GM19463 (cell line): ENCODE data around the gene BCAP31.
"Not testable (repeated sequence)": the region's sequence is repeated elsewhere in the genome, so short reads cannot be mapped to it uniquely, and the experiment has no call there.

Experiments
- ATAC-seq: cut with Tn5 transposase; IDR thresholded peaks from one replicate; pipeline ENCODE4 v1.9.1; 2021; ENCODE audit warnings: mild to moderate bottlenecking, moderate library complexity; ENCODE audit not compliant: unreplicated experiment

BCAP31 gene

DNA sequence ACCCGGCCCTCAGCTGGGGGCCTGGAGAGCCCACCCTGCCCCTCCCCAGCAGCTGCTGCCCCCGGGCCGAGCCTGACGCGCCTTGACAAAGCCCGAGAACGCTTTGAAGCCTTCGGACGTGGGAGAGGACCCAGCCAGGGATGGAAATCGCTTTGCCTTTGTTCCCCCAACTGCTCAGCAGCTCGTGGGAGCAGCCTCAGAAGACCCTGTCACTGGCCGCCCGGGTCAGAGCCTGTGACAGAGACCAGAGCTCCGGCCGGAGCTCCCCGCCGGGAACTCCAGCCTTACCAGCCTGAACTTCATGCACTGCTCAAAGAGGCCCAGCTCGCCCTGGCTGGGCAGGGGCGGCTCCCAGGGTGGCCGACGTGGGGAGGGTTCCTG, 39.0 kb downstream of the BCAP31 start:
- no peak for ATAC-seq

DNA sequence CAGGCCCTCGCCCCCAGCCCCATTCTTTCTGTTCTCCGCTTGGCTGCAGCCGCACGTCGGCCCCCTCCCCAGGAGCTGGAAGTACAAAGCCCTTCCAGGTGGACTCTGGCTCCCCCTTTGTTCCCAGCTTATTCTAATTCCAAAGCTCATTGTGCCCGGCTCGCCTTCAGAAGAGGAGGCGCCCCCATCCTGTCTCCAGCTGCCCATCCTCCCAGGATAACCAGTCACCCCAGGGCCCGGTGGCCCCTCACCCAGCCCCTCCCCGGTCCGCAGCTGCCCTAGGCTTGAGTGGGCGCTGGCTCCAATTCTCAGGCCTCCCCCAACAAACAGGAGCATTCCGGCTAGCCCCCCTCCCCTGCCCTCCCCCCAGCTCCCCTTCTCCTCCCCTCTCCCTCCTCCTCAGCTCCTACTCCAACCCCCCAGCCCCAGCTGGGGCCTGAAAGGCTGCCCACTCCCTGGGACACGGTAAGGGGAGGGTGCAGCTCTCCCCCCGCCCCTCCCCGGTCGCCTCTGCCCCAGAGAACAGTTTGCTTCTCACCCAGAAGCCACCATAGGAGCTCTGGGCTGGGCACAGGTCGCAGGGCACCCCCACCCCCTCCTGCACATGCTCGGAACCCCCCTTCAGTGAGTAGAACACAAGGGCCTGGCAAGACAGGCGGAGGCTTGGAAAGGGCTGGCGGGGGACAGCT, 39.6 kb downstream of the BCAP31 start:
- no peak for ATAC-seq

DNA sequence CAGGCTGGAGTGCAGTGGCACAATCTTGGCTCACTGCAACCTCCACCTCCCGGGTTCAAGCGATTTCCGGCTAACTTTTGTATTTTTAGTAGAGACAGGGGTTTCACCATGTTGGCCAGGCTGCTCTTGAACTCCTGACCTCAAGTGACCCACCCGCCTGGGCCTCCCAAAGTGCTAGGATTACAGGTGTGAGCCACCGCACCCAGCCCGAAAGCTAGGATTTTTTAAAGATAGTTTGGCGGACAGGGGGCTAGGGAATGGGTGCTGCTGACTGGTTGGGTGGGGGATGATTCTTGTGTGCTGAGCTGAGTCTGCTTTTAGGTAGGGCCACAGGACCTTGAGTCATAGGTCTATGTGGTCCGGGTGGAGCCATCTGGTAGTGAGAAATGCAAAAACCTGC, 40.7 kb downstream of the BCAP31 start:
- not testable (repeated sequence) for ATAC-seq

DNA sequence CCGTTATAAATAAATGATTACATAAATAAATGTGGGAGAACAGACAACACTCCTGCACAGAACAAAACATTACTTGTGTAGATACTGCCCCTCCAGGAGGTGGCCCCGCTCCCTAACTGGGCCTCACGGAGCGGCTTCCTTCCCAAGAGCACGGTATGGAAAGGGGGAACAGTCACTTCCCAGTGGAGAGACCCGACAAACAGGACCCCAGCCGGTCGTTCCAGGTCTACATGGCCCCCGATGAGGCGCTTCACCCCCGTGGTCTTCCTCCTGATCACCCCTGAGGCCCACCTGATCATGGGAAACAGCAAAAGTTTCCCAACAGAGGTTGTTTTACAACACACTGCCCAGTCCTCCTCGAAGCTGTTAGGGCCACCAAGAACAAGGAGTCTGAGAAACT, 43.0 kb downstream of the BCAP31 start:
- ATAC-seq: no peak

DNA sequence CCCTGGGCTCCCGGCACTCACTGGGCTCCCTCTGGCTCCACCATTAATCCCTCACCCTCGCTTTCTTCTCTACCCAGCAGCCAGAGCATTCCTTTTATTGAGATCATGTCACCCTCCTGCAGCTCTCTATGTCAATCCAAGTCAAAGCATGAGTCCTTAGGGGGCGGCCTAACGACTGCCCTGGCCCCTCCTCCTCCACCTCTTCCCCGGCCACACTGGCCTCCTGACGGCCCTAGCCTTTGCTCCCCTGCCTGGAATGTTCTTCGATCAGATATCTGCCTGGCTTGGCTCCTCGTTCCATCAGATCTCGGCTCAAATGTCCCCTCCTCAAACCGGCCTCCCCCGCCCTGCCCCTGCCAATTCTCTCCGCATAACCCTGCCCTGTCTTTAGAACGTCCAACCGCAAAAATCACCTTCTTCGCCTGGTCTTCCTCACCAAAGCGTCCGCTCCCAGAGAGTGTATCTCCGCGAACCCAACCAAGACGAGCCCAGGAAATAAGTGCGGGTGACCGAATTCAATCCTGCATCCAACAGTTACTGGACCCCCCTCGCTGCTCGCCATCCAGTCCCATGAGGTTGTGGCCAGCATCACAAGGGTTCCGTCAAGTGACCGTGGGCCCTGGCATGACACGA, 49.9 kb downstream of the BCAP31 start:
- no peak for ATAC-seq

DNA sequence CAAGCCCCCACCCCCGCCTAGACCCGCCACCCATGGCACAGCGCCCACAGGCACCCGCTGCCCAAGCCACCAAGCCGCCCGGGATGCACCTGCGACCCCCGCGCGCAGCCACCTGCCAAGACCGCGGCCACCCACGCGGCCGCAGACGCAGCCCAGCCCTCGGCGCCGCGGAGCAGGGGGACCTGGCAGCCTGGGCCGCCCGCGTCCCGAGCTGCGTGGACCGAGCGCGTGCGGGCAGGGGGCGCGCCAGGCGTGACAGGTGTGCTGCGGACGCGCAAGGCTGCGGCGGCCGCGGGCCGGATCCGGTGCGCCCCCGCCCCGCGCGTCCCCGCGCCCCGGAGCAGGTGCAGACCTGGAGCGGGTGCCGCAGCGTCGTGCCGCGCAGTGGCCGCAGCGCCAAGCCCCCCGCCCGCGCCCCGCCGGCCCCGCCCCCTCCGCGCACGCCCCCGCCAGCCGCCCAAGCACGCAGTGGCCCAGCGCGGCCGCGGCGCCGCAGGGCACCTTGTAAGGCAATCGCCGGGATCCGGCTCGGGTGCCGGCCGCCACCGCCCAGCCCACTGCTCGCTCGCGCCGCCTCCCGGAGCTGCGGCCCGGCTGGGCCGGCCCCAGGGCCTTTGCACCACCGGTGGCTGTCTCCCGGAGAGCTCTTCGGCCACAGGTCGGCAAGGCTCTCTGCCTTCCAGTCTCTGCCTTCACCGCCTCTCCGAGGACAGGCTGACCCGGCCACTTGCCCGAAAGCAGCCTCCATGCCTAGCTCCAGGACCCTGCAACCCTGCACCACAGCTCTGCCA, 50.6 kb downstream of the BCAP31 start, which contains the start of gene PNCK:
PNCK (minus strand) TSS at position 386 of the 791 bp plus-strand sequence. CDS start 737 bp downstream, outside the sequence.
- no peak for ATAC-seq

DNA sequence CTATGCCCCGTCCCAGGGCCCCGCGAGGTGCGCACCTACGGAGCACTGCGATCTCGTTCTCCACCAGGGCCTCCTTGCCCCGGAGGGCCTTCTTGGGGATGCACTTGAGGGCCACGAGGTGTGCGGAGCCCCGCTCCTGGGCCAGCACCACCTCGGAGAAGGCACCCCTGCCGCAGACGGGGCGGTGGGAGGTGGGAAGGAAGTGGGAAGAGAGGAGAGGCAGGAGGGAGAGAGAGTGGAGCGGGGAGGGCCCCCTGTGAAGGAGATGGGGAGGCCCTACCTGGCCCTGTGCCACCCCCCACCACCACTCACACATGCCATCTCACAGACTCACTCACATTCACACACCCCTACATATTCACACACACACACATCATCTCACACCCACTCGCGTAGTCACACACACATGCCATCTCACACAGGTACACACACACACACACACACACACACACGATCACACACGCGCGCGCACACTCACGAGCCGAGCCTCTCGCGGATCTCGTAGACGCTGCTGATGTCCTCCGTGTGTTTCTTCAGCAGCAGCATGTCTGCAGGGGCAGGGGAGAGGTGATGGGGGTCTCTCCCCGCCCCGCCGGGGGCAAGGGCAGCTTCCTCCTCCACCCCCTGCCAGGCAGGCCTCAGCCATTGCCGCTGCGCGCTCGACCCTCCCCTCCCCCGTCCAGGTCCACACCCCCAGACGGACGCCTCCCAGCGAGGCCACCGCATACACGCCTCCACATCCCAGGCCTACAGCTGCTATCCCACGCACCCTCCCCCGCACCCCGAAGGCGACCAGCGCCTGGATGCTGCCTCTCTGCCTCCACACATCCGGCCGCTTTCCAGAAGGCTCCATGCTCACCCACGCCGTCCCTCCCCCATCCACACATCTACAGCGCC, 51.4 kb downstream of the BCAP31 start:
- no peak for ATAC-seq

DNA sequence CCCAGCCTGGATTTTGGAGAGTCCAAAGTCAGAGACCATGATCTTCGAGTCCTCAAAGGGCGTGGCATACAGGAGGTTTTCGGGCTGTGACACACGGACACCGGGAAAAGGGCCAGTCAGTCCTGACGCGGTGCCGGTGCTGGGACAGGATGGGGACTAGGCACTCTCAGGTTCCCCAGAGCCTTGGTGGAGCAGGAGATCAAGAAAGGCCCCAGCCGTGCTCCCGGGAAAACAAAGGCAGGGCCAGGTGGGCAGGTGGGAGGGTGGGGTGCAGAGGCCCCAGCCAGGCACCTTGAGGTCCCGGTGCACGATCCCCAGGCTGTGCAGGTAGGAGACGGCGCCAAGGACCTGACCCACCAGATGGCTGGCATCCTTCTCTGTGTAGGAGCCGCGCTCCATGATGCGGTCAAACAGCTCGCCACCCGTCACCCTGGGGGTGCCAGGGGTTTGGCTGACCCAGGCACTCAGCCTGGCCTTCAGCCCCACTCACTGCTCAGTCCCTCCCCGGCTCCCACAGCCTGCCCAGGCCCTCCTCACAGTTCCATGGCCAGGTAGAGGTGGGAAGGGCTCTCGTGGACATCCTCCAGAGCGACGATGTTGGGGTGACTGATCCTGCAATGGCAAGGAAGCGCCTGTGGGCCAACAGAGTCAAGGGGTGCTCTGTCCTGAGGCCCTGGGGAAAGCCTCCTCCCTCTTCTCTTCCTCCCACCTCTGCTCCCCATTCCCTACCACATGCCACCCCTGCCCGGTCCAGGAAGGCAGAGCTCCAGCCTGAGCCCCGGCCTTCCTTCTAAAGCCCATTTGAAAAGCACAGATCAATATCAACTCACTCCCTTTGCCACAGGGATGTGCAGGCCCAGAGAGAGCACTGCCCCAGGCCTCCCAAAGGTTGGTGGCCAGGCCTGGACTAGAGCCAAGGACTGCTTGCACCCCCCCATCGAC, 52.3 kb downstream of the BCAP31 start:
- ATAC-seq: no peak

DNA sequence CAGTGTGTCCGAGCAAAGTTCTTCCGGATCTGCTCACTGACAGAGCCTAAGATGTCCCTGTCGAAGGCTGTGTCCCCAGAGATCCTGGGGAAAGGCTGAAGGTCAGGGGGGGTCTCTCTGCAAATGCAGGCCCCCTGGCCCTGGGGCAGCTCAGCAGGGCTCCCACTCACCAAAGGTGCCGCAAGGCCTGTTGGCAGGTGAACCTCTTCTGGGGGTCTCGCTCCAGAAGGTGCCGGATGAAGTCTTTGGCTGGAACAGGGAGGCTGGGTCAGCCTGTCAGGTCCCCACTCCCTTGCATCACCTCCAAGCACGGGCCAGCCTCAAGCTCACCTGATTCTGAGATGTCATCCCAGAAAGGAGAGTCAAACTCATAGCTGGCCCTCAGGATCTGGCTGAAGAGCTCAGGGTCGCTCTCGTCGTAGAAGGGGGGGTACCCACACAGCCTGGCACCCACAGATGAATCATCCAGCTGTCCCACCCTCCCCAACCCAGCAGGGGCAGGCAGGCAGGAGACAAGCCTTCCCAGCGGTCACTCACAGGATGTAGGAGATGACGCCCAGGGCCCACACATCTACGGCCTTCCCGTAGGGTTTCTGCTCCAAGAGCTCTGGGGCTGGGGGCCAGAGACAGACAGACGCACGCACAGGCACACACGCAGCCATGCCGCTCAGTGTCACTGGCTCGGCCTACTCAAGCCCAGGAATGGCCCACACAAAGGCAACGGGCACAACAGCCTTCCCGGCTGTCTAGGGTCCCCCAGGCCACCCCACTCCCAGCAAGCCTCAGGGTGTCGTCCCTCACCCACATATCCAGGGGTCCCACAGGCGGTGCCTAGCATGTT, 53.2 kb downstream of the BCAP31 start:
- ATAC-seq: no peak

DNA sequence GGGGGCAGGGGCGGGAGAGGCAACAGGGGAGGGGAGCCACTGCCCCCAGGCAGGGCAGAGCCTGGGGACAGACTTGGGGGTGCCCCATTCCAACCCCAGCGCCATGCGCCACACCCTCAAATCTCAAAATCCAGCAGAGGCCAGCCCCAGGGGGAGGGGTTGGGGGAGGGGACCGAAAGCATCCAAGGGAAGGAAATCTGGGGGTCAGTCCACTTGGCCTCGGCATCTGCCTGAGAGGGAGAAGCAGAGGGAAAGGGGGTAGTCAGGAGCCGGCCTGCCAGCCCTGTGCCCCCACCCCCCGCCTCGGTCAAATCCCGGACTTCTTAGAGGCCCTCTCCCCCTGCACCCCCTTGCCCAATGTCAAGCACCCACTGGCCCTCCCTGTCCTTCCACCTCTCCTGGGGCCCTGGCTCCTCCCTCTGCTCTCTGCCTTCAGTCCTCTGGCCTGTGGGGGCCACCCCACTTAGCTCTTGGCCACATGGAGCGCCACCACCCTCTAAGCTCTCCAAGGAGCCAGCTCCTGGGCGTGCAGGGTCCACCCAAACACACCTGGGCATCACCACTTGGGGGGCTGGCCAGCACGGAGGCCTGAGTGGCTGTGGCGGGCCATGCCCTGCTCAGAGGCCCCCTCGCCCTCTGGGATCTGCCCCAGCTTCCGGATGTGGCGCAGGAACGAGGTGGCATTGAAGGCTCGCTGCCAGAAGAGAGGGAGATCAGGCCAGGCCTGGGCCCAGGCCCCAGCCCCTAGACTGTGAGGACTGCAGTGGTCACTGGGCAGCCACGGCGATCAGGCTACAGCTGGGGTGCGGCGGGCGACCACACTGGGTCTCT, 54.1 kb downstream of the BCAP31 start:
- no peak for ATAC-seq

DNA sequence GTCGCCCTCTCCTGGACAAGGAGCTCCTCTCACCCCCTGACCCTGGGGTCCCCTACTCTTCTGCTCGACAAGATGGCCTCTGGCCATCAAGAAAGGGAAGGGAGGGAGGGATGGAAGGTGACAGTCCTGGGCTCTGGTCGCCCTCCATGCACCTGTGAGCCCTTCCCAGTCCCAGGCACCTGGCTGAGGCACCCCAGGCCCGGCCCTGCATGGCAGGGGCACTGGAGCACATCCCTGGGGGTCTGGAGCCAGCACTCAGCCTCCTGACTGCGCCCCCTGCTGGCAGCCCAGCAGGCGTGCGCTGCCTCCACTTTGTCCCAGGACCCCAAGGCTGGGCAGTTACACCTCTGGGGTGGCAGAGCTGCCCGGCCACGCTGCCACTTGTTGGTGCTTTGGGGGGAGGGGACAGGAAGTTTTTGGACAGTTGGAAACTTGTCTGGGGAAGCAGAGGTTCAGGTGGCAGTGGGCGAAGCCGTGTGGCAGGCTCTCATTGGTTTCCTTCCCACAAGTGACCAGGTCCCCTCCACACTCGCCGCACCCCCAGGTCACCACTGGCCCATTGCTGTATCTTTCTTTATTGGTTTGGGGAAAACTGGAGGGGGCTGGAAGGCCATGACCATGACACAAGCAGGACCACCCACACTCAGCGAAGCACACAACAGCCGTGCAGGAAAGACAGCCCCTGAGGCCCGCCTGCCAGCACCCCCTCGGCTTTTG, 54.9 kb downstream of the BCAP31 start:
- ATAC-seq: no peak

DNA sequence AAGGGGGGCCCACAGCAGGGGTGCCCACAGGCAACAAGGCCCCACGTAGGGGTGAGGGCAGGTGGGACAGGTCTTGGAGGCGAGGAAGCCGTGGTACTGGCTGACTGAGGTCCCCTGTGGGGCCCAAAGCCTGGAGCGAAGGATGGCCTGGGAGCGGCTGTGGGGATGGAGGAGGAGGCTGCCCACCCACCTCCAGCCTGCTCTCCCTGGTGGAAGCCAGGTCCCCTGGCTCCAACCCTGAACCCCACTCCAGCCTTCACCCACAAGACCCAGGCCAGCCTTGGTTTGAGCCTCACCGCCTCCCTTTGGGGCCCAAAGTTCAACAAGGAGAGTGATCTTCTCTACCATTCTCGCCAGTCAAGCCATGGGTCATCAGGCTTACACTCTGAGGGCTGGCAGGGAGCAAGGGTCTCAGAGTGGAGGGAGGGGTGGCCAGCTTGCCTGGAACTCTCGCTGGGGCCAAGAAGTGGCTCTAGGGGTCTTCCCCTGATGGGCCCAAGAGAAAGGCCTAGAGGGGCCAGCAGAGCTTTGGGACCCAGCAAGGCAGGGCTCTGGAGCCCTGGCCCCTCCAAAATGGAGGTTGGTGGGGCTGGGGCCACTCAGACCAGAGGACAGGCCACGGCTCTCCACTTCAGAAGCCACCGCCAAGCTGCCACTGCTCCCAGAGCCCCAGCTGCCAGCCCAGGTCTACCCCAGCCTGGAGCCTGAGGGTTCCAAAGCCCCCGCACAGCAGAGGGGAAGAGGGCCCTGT, 55.6 kb downstream of the BCAP31 start:
- ATAC-seq: no peak

DNA sequence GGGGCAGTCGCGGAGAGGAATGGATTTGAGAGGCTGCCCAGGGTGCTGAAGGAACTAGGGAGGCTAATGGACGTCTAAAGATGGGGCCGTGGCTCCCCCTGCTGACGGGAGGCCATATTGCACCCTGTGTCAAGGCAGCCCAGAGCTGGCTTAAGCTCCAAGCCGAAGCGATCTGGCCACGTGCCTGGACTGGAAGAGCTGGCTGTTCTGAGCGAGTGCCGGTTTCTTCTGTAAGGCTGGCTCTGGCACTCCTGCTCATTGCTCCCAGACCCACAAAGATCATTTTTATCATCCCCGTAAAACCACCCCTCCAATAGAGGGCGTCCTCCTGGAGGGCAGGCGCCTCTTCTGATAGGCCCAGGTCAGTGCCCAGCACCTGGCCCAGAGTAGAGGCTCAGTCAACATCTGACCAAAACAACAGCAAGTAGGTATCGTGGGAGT, 56.2 kb downstream of the BCAP31 start:
- no peak for ATAC-seq

DNA sequence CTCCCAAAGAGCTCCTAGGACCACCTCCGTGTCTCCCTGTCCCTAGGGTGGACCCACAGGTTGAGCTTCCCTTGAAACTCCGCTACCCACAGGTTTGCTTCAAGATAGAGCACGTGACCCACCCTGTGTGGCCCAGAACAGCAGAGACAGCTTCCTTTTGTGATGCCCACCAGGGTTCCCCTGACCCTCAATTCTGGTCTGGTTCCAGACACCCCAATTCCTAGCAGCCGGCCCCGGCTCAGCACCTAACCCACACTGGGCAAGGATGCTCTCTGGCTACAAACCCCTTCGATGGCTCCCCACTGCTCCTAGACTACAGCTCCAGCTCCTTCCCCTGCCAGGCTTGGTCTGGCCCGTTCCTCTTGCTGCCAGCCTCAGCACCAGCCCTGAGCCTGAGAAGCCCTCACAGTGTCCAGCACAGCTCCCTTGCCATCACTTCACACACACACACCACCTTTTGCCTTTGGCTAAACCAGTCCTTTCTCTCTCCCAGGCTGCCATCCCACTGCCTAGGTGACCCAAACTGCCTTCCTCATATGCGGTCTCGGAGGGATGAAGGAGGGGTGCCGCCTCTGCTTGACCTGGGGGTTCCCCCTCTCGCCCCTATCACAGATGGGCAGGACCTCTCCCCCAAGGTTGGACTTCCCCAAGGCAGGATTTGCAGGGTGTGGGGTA, 56.8 kb downstream of the BCAP31 start:
- no peak for ATAC-seq

DNA sequence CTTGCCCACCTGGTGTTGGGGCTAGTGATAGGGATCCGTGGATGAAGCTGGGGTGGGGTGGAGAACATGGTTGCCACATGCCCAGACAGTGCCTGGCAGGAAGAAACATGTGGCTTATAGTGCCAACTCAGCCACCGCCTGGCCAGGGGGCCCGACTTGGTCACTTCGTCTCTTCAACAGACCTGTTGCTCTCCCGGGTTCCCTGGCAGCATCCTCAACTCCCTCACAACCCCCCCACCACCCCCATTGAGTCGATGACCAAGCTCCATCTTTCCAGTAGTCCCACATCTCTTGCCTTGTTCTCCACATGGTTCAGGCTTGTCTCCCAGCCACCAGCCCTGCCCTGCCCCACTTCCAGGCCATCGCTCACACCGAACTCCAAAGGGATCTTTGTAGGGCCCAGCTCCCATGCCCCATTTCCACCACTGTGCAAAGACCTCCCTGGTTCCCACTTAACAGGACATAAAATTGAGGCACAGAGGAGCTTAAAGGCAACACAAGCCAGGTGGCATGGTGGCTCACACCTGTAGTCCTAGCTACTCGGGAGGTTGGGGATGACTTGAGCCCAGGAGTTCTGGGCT, 58.4 kb downstream of the BCAP31 start:
- ATAC-seq: no peak

DNA sequence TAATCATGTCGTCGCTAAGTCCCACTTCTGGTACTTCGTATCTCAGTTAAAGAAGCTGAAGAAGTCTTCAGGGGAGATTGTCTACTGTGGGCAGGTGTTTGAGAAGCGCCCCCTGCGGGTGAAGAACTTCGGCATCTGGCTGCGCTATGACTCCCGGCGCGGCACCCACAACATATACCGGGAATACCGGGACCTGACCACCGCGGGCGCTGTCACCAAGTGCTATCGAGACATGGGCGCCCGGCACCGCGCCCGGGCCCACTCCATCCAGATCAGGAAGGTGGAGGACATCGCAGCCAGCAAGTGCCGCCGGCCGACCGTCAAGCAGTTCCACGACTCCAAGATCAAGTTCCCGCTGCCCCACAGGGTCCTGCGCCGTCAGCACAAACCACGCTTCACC, 61.9 kb downstream of the BCAP31 start:
- ATAC-seq: no peak
